ENCODE data around the gene CLIP2.
A peak's percentile ranks its signal among the peaks of the same experiment; 100 is the strongest.

DNA sequence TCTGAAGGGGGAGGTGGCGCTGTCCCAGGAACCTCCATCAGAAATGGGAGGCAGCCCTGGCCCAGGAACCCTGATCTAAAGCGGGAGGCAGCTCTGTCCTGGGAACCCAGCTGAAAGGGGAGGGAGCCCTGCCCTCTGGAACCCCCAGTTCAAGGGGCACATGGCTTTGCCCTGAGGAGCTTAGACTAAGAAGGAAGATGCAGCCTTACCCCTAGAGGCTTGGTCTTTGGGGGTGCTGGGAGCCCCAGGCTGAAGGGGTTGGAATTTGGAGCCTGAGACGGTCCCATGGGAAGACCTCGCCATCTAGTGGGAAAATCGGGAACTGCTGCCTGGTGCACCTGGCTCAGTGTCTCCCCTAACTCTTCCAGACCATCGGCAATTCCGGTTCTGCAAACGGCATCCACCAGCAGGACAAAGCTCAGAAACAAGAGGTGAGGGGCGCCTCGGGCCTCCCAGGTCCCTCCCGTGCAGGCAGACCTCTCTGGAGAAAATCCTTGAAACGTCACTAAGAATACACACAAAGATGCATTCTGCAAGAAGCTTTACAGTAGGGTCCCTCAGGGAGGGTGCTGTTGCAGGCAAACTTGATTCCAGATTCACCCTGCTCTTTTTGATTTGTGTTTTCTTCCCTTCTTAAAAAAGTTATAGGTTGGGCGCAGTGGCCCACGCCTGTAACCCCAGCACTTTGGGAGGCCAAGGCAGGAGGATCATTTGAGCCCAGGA is 112.1 kb downstream of the CLIP2 start:
- TF ChIP-seq, protein P1, sequence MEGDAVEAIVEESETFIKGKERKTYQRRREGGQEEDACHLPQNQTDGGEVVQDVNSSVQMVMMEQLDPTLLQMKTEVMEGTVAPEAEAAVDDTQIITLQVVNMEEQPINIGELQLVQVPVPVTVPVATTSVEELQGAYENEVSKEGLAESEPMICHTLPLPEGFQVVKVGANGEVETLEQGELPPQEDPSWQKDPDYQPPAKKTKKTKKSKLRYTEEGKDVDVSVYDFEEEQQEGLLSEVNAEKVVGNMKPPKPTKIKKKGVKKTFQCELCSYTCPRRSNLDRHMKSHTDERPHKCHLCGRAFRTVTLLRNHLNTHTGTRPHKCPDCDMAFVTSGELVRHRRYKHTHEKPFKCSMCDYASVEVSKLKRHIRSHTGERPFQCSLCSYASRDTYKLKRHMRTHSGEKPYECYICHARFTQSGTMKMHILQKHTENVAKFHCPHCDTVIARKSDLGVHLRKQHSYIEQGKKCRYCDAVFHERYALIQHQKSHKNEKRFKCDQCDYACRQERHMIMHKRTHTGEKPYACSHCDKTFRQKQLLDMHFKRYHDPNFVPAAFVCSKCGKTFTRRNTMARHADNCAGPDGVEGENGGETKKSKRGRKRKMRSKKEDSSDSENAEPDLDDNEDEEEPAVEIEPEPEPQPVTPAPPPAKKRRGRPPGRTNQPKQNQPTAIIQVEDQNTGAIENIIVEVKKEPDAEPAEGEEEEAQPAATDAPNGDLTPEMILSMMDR (conservative IDR thresholded peaks at IDR 0.05; ENCODE audit: low read depth, low read length), result peak; percentile 95
- TF ChIP-seq EZH2 (IDR thresholded peaks at IDR 0.05; ENCODE audit: low read length, unreplicated experiment) (no peak), EZH2phosphoT487 (IDR thresholded peaks at IDR 0.05; ENCODE audit: borderline replicate concordance, low read length) (no peak)

Data from PC-3 (cell line).